Psoas muscle (tissue), 8 donors: ENCODE data around the gene KNOP1. TPM values are rescaled to one million over a fixed set of nuclear protein-coding genes. Genes with fewer than 3 reads are reported as not detected.

Experiments
- ATAC-seq, 4 donors: fragments of 200-7000 bp; cut with Tn5 transposase; one replicate each; pipeline ENCODE4 v1.9.1; 2020; ENCODE audit warnings: moderate library complexity in 3 of 4, mild to moderate bottlenecking in 2 of 4
- DNase-seq, 2 donors: peaks; one replicate each; pipeline ENCODE4 v3.0.0-alpha.2; 2020
- H3K27ac ChIP-seq: fragments of 200-600 bp; one replicate; pipeline ENCODE4 v1.8.0; 2022
- H3K27me3 ChIP-seq, 3 donors: fragments of 200-600 bp in 1 of 3; one replicate each; pipeline versions ENCODE4 v1.6.1 to v1.8.0; 2013 to 2022; ENCODE audit warnings: low read length in 2 of 3, mild to moderate bottlenecking in 2 of 3, moderate library complexity in 1 of 3; ENCODE audit not compliant: insufficient read depth in 3 of 3
- H3K36me3 ChIP-seq, 2 donors: fragments of 200-600 bp in 1 of 2; one replicate each; pipeline versions ENCODE4 v1.6.1 to v1.8.0; 2013 to 2022; ENCODE audit warnings: low read depth in 1 of 2, mild to moderate bottlenecking in 1 of 2, moderate library complexity in 1 of 2; ENCODE audit not compliant: insufficient read depth in 1 of 2
- H3K4me1 ChIP-seq: fragments of 200-600 bp; one replicate; pipeline ENCODE4 v1.8.0; 2022
- H3K4me3 ChIP-seq: fragments of 200-600 bp; one replicate; pipeline ENCODE4 v1.8.0; 2022; ENCODE audit warnings: mild to moderate bottlenecking
- H3K9me3 ChIP-seq: fragments of 200-600 bp; one replicate; pipeline ENCODE4 v1.8.0; 2022
- WGBS, 3 donors: extraction: QIAGEN DNeasy Blood & Tissue Kit; methylation state at CpG; one replicate each; pipeline versions ENCODE4 v1.1.6 to v1.1.7; 2013; 5-methylcytosine and 5-hydroxymethylcytosine counted together
- intact Hi-C, 2 donors: fragments of 100-400 bp; cut with DNase I; formaldehyde crosslinking; loops; one replicate each; pipeline versions ENCODE4 v1.11.0 to v1.14.2; 2022
- polyA plus RNA-seq, 3 donors: library from polyadenylated mRNA; stranded (reverse); fragments of 200-250 nt; gene quantifications; one replicate each; pipeline ENCODE4 v1.2.3, GENCODE V29; 2013
- total RNA-seq, 4 donors: library from RNA; stranded (reverse); fragmentation: NEBNext Ultra II Directional in 2 of 4; extraction: Animal tissue kit (Norgen Biotek cat#: 25700) in 2 of 4; gene quantifications; one replicate each; pipeline versions ENCODE4 v1.2.1 to v1.2.4, GENCODE V29; 2021 to 2023
- TF ChIP-seq, protein P1 (sequence below): fragments of 200-600 bp; IDR thresholded peaks from one replicate; pipeline ENCODE4 v1.8.0; 2022; ENCODE audit warnings: antibody characterized with exemption
- donor health status: healthy with polysubstance abuse.
- donor health status: DM: no; HTN: no; CAD: no; lungs with moderate emphysema.
- donor health status: Bipolar disorder and iron deficiency.
- donor health status: healthy.
- donor health status: DM: yes; HTN: yes; CAD: no.
- donor health status: DM: no; HTN: no; CAD: no.
- donor health status: DM: no; HTN: no; CAD: no.
- donor health status: DM: yes; HTN: yes; CAD: no.

Gene KNOP1
- total and polyA plus RNA-seq, 7 donors, result 5.9 to 14.7 (median 9.5) TPM

DNA sequence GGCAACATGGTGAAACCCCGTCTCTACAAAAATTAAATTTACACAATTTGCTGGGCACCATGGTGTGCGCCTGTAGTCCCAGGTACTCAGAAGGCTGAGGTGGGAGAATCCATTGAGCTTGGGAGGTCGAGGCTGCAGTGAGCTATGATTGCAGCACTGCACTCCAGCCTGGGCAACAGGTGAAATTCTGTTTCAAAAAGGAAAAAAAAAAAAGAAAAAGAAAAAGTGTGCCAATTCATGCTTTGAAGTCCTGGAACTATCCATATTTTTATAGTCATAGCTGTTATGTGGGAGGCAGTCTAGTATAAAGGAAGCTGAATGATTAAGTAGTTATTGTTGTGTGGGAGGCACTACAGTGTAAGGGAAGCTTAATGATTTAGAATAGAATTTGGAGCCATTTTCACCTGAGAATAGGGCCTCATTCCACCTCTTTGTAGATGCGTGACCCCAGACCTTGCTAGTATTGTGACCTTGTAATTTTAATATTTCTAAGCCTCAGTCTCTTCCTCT lies 31.6 kb upstream of the KNOP1 start:
- no peak overlapping the region for H3K27ac ChIP-seq
- H3K36me3 ChIP-seq, result no peaks in the 10 kb centered on the region
- H3K4me1 ChIP-seq, result peaks cover 13% of the 10 kb centered on the region
- no peak overlapping the region for H3K4me3 ChIP-seq
- DNase-seq (no peak), ATAC-seq (no peak)
- TF ChIP-seq, protein P1, sequence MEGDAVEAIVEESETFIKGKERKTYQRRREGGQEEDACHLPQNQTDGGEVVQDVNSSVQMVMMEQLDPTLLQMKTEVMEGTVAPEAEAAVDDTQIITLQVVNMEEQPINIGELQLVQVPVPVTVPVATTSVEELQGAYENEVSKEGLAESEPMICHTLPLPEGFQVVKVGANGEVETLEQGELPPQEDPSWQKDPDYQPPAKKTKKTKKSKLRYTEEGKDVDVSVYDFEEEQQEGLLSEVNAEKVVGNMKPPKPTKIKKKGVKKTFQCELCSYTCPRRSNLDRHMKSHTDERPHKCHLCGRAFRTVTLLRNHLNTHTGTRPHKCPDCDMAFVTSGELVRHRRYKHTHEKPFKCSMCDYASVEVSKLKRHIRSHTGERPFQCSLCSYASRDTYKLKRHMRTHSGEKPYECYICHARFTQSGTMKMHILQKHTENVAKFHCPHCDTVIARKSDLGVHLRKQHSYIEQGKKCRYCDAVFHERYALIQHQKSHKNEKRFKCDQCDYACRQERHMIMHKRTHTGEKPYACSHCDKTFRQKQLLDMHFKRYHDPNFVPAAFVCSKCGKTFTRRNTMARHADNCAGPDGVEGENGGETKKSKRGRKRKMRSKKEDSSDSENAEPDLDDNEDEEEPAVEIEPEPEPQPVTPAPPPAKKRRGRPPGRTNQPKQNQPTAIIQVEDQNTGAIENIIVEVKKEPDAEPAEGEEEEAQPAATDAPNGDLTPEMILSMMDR, result no peak
- WGBS, 3 donors, result 88 to 92% (median 89%) methylated on average over 4 of the region's 4 CpGs
- intact Hi-C loops, result loop anchor here in 1 of 2 donors (10.0 kb wide), 1 partner anchor 55 kb away; no protein-coding TSS in a partner anchor
- H3K9me3 ChIP-seq, result no peaks in the 10 kb centered on the region
- no peaks in the 10 kb centered on the region for H3K27me3 ChIP-seq

DNA sequence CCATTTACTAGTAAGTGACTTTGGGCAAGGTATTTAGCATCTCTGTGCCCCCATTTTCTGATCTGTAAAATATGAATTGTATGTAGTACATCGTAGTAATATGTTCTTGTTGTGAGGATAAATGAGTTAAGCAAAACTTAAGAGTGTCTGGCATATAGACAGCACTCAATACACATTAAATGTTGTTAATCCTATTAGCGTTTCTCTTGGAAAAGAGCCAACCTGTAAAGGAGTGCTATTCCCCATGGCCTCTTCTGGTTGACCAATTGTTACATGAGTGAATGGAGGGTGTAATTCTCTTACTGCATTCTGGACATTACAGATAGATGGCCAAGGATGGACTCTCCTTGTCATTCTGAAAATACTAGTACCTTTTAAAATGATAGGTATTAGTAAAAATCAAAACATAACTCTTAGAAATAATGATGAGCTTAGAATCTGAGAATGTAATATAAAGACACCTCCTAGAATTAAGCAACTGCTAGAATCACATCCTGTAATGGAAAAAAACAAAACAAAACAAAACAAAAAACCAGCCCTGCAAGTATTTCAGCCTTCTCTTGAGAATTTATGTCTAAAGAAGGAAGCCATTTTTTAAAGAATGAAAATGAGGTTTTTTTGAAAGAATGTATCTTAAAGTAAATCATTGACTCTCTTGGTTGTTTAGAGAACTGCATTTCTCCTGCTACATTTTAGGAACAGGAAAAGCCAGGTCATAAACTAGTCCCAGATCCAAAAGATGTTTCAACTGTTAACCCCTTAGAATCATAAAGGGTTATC lies 30.6 kb upstream of the KNOP1 start:
- 51 to 57% (median 53%) methylated on average over 2 of the region's 2 CpGs for WGBS, 3 donors
- DNase-seq (no peak), ATAC-seq (no peak)
- Histone ChIP-seq H3K27me3 (no peaks in the 10 kb centered on the region), H3K9me3 (no peaks in the 10 kb centered on the region), H3K36me3 (no peaks in the 10 kb centered on the region), H3K4me3 (no peak overlapping the region), H3K4me1 (peaks cover 13% of the 10 kb centered on the region), H3K27ac (no peak overlapping the region)
- intact Hi-C loops, result no loop called here
- TF ChIP-seq, protein P1, result no peak

DNA sequence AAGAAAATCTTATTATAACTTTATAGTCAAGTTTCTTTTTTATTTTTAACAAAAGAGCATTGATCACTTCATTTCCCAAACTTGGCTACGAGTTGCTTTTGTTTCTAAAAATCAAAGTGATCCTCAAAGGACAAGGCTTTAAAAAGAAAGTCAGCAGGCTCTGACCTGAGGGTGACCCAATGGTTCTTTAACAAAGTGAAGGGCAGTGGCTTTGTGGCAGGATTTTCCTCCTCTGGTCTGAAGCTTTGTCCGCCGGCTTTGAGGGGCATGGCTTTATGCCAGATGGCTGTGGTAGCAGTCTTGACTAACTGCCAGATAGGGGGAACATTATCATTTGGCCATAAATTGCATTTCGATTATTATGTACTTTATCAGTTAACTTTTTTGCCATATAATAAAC lies 28.5 kb upstream of the KNOP1 start:
- H3K27me3 ChIP-seq, result no peaks in the 10 kb centered on the region
- 41 to 51% (median 46%) methylated on average over 4 of the region's 4 CpGs for WGBS, 3 donors
- TF ChIP-seq, protein P1, result no peak
- H3K4me1 ChIP-seq, result peaks cover 6% of the 10 kb centered on the region
- peaks cover 0 to 4% of the 10 kb centered on the region in 2 donors for H3K36me3 ChIP-seq
- no peak overlapping the region for H3K4me3 ChIP-seq
- no peaks in the 10 kb centered on the region for H3K9me3 ChIP-seq
- ATAC-seq, result no peak
- intact Hi-C loops, result no loop called here
- no peak overlapping the region for H3K27ac ChIP-seq
- DNase-seq, result no peak

DNA sequence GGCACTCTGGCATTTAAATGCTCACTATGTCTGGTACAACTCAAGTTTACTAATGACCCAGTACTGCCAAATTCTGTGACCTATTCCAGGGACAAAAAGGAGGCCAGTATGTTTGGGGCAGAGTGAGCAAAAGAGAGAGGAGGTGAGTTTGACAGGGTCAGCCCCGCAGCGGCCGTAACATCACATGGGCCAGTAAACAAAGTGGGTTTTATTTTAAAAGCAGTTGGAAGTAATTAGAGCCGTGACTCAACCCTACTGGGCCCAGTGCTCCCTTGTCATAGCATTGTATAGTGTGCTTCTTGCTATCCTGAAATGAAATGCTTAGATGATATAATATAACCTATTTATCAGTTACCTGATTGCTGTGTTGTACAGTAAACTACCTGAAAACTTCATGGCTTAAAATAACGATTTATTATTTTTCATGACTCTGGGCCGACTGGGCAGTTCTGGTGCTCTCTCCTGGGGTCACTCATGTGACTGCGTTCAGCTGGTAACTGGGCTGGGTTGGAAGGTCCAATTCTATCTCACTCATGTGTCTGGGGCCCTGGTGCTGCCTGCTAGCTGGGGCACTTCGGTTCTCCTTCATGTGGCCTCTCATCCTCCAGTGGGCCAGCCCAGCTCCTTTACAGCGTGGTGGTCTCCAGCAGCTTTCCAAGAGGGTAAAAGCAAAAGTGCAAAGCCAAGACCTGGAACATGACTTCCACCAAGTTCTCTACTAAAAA lies 27.4 kb upstream of the KNOP1 start:
- H3K27ac ChIP-seq, result no peak overlapping the region
- DNase-seq, result no peak
- no peak overlapping the region for H3K4me3 ChIP-seq
- no peaks in the 10 kb centered on the region for H3K4me1 ChIP-seq
- no peaks in the 10 kb centered on the region for H3K9me3 ChIP-seq
- peaks cover 0 to 4% of the 10 kb centered on the region in 2 donors for H3K36me3 ChIP-seq
- intact Hi-C loops, result no loop called here
- no peak for ATAC-seq
- 81 to 86% (median 82%) methylated on average over 9 of the region's 9 CpGs for WGBS, 3 donors
- H3K27me3 ChIP-seq, result no peaks in the 10 kb centered on the region
- TF ChIP-seq, protein P1, result no peak
